H9 (cell line): ENCODE measurements around the gene PRIM2. TPM values are rescaled to one million over a fixed set of nuclear protein-coding genes. Genes with fewer than 3 reads are reported as not detected.
"Not testable (repeated sequence)": the region's sequence is repeated elsewhere in the genome, so short reads cannot be mapped to it uniquely, and the experiment has no call there.

Experiments
- DNase-seq: peaks from one replicate; pipeline ENCODE4 v3.0.0-alpha.2; 2017
- H2AFZ ChIP-seq: one replicate; pipeline ENCODE4 v1.6.1; 2013; ENCODE audit warnings: mild to moderate bottlenecking, low read length, control low read depth, moderate library complexity
- H2AK5ac ChIP-seq: 2 replicates; pipeline ENCODE4 v1.6.1; 2013; ENCODE audit warnings: low read length, control low read depth, mixed read lengths; ENCODE audit not compliant: insufficient read length
- H2BK120ac ChIP-seq: one replicate; pipeline ENCODE4 v1.6.1; 2013; ENCODE audit warnings: low read depth, mild to moderate bottlenecking, low read length, control low read depth, inconsistent platforms; ENCODE audit not compliant: poor library complexity, severe bottlenecking
- H2BK12ac ChIP-seq: 2 replicates; pipeline ENCODE4 v1.6.1; 2013; ENCODE audit warnings: low read length, control low read depth, mixed read lengths, low read depth; ENCODE audit not compliant: insufficient read length
- H2BK15ac ChIP-seq: 2 replicates; pipeline ENCODE4 v1.6.1; 2013; ENCODE audit warnings: low read depth, low read length, control low read depth
- H2BK20ac ChIP-seq: one replicate; pipeline ENCODE4 v1.6.1; 2013; ENCODE audit warnings: low read depth, mild to moderate bottlenecking, low read length, control low read depth, inconsistent platforms; ENCODE audit not compliant: poor library complexity, severe bottlenecking
- H2BK5ac ChIP-seq: 2 replicates; pipeline ENCODE4 v1.6.1; 2013; ENCODE audit warnings: low read length, control low read depth, mixed read lengths; ENCODE audit not compliant: insufficient read length
- H3K14ac ChIP-seq: 2 replicates; pipeline ENCODE4 v1.6.1; 2013; ENCODE audit warnings: low read length, control low read depth; ENCODE audit not compliant: insufficient read depth
- H3K18ac ChIP-seq: 2 replicates; pipeline ENCODE4 v1.6.1; 2013; ENCODE audit warnings: low read depth, mild to moderate bottlenecking, mixed read lengths, low read length, control low read depth; ENCODE audit not compliant: insufficient read length
- H3K23ac ChIP-seq: 2 replicates; pipeline ENCODE4 v1.6.1; 2013; ENCODE audit warnings: low read length, control low read depth, mixed read lengths, low read depth; ENCODE audit not compliant: insufficient read length
- H3K23me2 ChIP-seq: 2 replicates; pipeline ENCODE4 v1.6.1; 2013; ENCODE audit warnings: low read depth, mild to moderate bottlenecking, mixed read lengths, low read length, control low read depth; ENCODE audit not compliant: insufficient read length, poor library complexity, severe bottlenecking
- H3K27ac ChIP-seq: 2 replicates; pipeline ENCODE4 v1.5.1; 2013; ENCODE audit warnings: low read length, control low read depth, mixed read lengths, low read depth; ENCODE audit not compliant: insufficient read length
- H3K27me3 ChIP-seq: 2 replicates; pipeline ENCODE4 v1.6.1; 2013; ENCODE audit warnings: low read length, control low read depth, inconsistent platforms; ENCODE audit not compliant: insufficient read depth
- H3K4ac ChIP-seq: 2 replicates; pipeline ENCODE4 v1.6.1; 2013; ENCODE audit warnings: low read depth, mild to moderate bottlenecking, control low read depth, inconsistent platforms, low read length, moderate library complexity
- H3K4me1 ChIP-seq: 2 replicates; pipeline ENCODE4 v1.6.1; 2013; ENCODE audit warnings: low read length, control low read depth, inconsistent platforms; ENCODE audit not compliant: insufficient read depth
- H3K4me2 ChIP-seq: 2 replicates; pipeline ENCODE4 v1.6.1; 2013; ENCODE audit warnings: low read length, control low read depth, mixed read lengths; ENCODE audit not compliant: insufficient read length, insufficient read depth
- H3K56ac ChIP-seq: 2 replicates; pipeline ENCODE4 v1.6.1; 2013; ENCODE audit warnings: low read depth, mild to moderate bottlenecking, mixed read lengths, low read length, control low read depth; ENCODE audit not compliant: insufficient read length
- H3K79me1 ChIP-seq: 2 replicates; pipeline ENCODE4 v1.6.1; 2013; ENCODE audit warnings: low read depth, mild to moderate bottlenecking, moderate library complexity, low read length, control low read depth, inconsistent platforms; ENCODE audit not compliant: insufficient read depth, poor library complexity, severe bottlenecking
- H3K79me2 ChIP-seq: 2 replicates; pipeline ENCODE4 v1.6.1; 2013; ENCODE audit warnings: low read length, control low read depth, inconsistent platforms; ENCODE audit not compliant: insufficient read depth
- H3K9ac ChIP-seq: 2 replicates; pipeline ENCODE4 v1.6.1; 2013; ENCODE audit warnings: low read length, control low read depth, mixed read lengths; ENCODE audit not compliant: insufficient read length; ENCODE audit errors: extremely low read depth
- H3K9me3 ChIP-seq: one replicate; pipeline ENCODE4 v1.6.1; 2013; ENCODE audit warnings: low read depth, low read length, inconsistent platforms; ENCODE audit not compliant: control insufficient read depth
- H3T11ph ChIP-seq: one replicate; pipeline ENCODE4 v1.6.1; 2013; ENCODE audit warnings: mild to moderate bottlenecking, low read length, control low read depth, inconsistent platforms
- H4K20me1 ChIP-seq: one replicate; pipeline ENCODE4 v1.6.1; 2013; ENCODE audit not compliant: control insufficient read depth, insufficient read length, insufficient read depth
- H4K5ac ChIP-seq: 2 replicates; pipeline ENCODE4 v1.6.1; 2013; ENCODE audit warnings: low read depth, mild to moderate bottlenecking, mixed read lengths, low read length, control low read depth; ENCODE audit not compliant: insufficient read length
- H4K8ac ChIP-seq: replicated peaks from 2 replicates; pipeline ENCODE4 v1.6.1; 2013; ENCODE audit warnings: low read length, control low read depth, mixed read lengths, low read depth; ENCODE audit not compliant: insufficient read length
- H4K91ac ChIP-seq: 2 replicates; pipeline ENCODE4 v1.6.1; 2013; ENCODE audit warnings: low read depth, mild to moderate bottlenecking, moderate library complexity, mixed read lengths, low read length, control low read depth; ENCODE audit not compliant: insufficient read length
- H3K27ac Mint-ChIP-seq, 3 experiments: 2 replicates in 2 of 3; 3 replicates in 1 of 3; pipeline ENCODE4 v1.8.0; 2020 to 2021; ENCODE audit warnings: mixed read lengths in 3 of 3, mild to moderate bottlenecking in 1 of 3, moderate library complexity in 1 of 3
- H3K27me3 Mint-ChIP-seq: 2 replicates; pipeline ENCODE4 v1.8.0; 2021; ENCODE audit warnings: low read depth, mild to moderate bottlenecking, moderate library complexity, mixed read lengths
- H3K36me3 Mint-ChIP-seq, 3 experiments: 2 replicates in 2 of 3; 3 replicates in 1 of 3; pipeline ENCODE4 v1.8.0; 2020 to 2021; ENCODE audit warnings: low read depth in 3 of 3, mixed read lengths in 3 of 3; ENCODE audit not compliant: insufficient read depth in 1 of 3
- H3K4me1 Mint-ChIP-seq, 2 experiments: 2 replicates each; pipeline ENCODE4 v1.8.0; 2020; ENCODE audit warnings: mixed read lengths in 2 of 2
- H3K4me3 Mint-ChIP-seq, 2 experiments: 2 replicates in 1 of 2; 3 replicates in 1 of 2; pipeline ENCODE4 v1.8.0; 2020 to 2021; ENCODE audit warnings: mild to moderate bottlenecking in 2 of 2, mixed read lengths in 2 of 2, moderate library complexity in 1 of 2
- H3K9me3 Mint-ChIP-seq, 2 experiments: 2 replicates in 1 of 2; 3 replicates in 1 of 2; pipeline ENCODE4 v1.8.0; 2020; ENCODE audit warnings: mild to moderate bottlenecking in 2 of 2, mixed read lengths in 2 of 2, moderate library complexity in 1 of 2
- WGBS: extraction: QIAGEN DNeasy Blood & Tissue Kit; methylation state at CpG from one replicate; pipeline ENCODE4 v1.1.7; 2013; ENCODE audit warnings: missing lambda C conversion rate, low lambda C conversion rate, mixed read lengths; ENCODE audit not compliant: insufficient read length; ENCODE audit errors: extremely low coverage; 5-methylcytosine and 5-hydroxymethylcytosine counted together
- total RNA-seq: library from RNA; stranded (reverse); gene quantifications from 2 replicates; pipeline ENCODE4 v1.2.1, GENCODE V29; 2021
- TF ChIP-seq, protein P1 (sequence below): fragments of 200-600 bp; sonication (generic); conservative IDR thresholded peaks from 3 replicates; pipeline ENCODE4 v1.8.0; 2021; ENCODE audit warnings: antibody characterized with exemption, mild to moderate bottlenecking

Gene PRIM2
- total RNA-seq, 1 experiment from 2014 or later: 43.0 TPM

DNA sequence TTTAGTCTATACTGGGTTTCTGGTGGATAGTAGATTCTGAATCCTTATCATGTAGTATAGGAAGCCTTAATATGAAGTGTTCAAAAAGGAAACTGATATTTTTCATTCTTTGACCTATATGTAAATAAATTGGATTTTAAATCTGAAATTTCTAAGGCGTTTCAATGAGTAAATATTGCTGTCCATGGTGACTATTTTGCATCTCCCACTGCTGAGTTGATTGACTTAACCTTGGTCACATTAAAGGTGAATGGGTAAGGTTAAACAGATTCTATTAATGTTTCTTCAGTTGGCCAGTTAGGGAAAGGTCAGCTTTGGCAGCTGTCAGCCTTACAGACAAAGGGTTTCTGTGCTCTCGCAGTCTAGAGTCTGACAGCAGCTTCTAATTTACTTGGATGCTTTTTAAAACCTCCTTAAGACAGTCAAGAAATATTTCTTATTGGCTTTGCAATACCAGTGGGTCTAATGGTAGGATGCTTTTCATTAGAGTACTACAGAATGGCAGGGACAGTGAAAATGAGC is 24.8 kb downstream of the PRIM2 start:
- H2BK15ac ChIP-seq: no peak overlapping the region
- no peak overlapping the region for H2AK5ac ChIP-seq
- H2BK20ac ChIP-seq: no peak overlapping the region
- DNase-seq: no peak
- H4K20me1 ChIP-seq: no peaks in the 10 kb centered on the region
- H4K8ac ChIP-seq: no peak overlapping the region
- no peak overlapping the region for H4K5ac ChIP-seq
- no peaks in the 10 kb centered on the region for H3K23me2 ChIP-seq
- no peak overlapping the region for H2AFZ ChIP-seq
- no peak overlapping the region for H2BK12ac ChIP-seq
- H3K27me3 ChIP-seq: no peaks in the 10 kb centered on the region
- TF ChIP-seq, protein P1, sequence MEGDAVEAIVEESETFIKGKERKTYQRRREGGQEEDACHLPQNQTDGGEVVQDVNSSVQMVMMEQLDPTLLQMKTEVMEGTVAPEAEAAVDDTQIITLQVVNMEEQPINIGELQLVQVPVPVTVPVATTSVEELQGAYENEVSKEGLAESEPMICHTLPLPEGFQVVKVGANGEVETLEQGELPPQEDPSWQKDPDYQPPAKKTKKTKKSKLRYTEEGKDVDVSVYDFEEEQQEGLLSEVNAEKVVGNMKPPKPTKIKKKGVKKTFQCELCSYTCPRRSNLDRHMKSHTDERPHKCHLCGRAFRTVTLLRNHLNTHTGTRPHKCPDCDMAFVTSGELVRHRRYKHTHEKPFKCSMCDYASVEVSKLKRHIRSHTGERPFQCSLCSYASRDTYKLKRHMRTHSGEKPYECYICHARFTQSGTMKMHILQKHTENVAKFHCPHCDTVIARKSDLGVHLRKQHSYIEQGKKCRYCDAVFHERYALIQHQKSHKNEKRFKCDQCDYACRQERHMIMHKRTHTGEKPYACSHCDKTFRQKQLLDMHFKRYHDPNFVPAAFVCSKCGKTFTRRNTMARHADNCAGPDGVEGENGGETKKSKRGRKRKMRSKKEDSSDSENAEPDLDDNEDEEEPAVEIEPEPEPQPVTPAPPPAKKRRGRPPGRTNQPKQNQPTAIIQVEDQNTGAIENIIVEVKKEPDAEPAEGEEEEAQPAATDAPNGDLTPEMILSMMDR: no peak
- H3K4me3 Mint-ChIP-seq: no peak overlapping the region
- H3K79me2 ChIP-seq: no peaks in the 10 kb centered on the region; the same call in 1 of the 2 replicates
- H2BK5ac ChIP-seq: no peak overlapping the region
- H3K9ac ChIP-seq: no peak overlapping the region
- no CpG with 5 or more reads among the region's 2 CpGs for WGBS
- H3K18ac ChIP-seq: no peak overlapping the region
- H2BK120ac ChIP-seq: no peak overlapping the region
- no peak overlapping the region for H3K4me2 ChIP-seq
- peaks cover 14 to 20% (median 18%) of the 10 kb centered on the region in 3 experiments for H3K36me3 Mint-ChIP-seq
- no peak overlapping the region for H3K4ac ChIP-seq
- H3K27me3 Mint-ChIP-seq: no peaks in the 10 kb centered on the region
- H3K9me3 ChIP-seq: no peaks in the 10 kb centered on the region
- H3K27ac ChIP-seq: no peak overlapping the region
- H3K56ac ChIP-seq: no peak overlapping the region
- no peak overlapping the region for H3K14ac ChIP-seq
- no peaks in the 10 kb centered on the region; the same call in 1 of the 2 replicates for H3K4me1 ChIP-seq
- peaks cover 4% of the 10 kb centered on the region in 2 experiments for H3K9me3 Mint-ChIP-seq
- H3K79me1 ChIP-seq: no peaks in the 10 kb centered on the region
- H4K91ac ChIP-seq: no peak overlapping the region
- no peak overlapping the region for H3K23ac ChIP-seq
- peaks cover 14 to 16% of the 10 kb centered on the region in 2 experiments for H3K4me1 Mint-ChIP-seq
- H3K27ac Mint-ChIP-seq: no peak overlapping the region
- H3T11ph ChIP-seq: no peak overlapping the region

GRCh38 chr6:57343342-57343741 is 25.9 kb downstream of the PRIM2 start:
- Mint-ChIP-seq H3K36me3 (peaks cover 9 to 17% (median 13%) of the 10 kb centered on the region in 3 experiments; a peak in 6 of 7 replicates), H3K4me1 (peaks cover 14 to 16% of the 10 kb centered on the region in 2 experiments)
- H3K56ac ChIP-seq, DNase-seq, H3K27me3 ChIP-seq, H2AFZ ChIP-seq, H3T11ph ChIP-seq, H2AK5ac ChIP-seq, H3K4me3 Mint-ChIP-seq, H2BK12ac ChIP-seq, H2BK120ac ChIP-seq, H3K79me2 ChIP-seq, H3K4me2 ChIP-seq, H2BK5ac ChIP-seq, H3K4ac ChIP-seq, H3K79me1 ChIP-seq, H4K20me1 ChIP-seq, H3K23me2 ChIP-seq, H3K9ac ChIP-seq, H2BK20ac ChIP-seq, H4K5ac ChIP-seq, H3K18ac ChIP-seq, H4K8ac ChIP-seq, H3K23ac ChIP-seq, H3K4me1 ChIP-seq, H3K9me3 Mint-ChIP-seq, H3K14ac ChIP-seq, H2BK15ac ChIP-seq, H3K9me3 ChIP-seq, H4K91ac ChIP-seq, H3K27ac Mint-ChIP-seq, H3K27ac ChIP-seq, H3K27me3 Mint-ChIP-seq: not testable (repeated sequence)
- WGBS: 100% methylated on average over 1 of the region's 3 CpGs
